Transverse colon (tissue), 4 donors: Measurements from ENCODE around the gene VNN1. TPM values are rescaled to one million over a fixed set of nuclear protein-coding genes. Genes with fewer than 3 reads are reported as not detected.
A peak's percentile ranks its signal among the peaks of the same experiment; 100 is the strongest.

Experiments
- DNase-seq: peaks from one replicate; pipeline ENCODE4 v3.0.0-alpha.2; 2019
- H3K27ac ChIP-seq, 4 donors: fragments of 200-600 bp; sonication (generic); 2 replicates each; pipeline ENCODE4 v1.5.1; 2016 to 2018; ENCODE audit warnings: inconsistent platforms in 4 of 4
- H3K27me3 ChIP-seq: fragments of 200-600 bp; sonication (generic); 2 replicates; pipeline ENCODE4 v1.5.1; 2017; ENCODE audit warnings: inconsistent platforms
- H3K36me3 ChIP-seq, 4 donors: fragments of 200-600 bp; sonication (generic); 2 replicates each; pipeline ENCODE4 v1.5.1; 2017 to 2019; ENCODE audit warnings: inconsistent platforms in 4 of 4
- H3K4me1 ChIP-seq, 4 donors: fragments of 200-600 bp; sonication (generic); 2 replicates each; pipeline ENCODE4 v1.5.1; 2017 to 2020; ENCODE audit warnings: inconsistent platforms in 4 of 4
- H3K4me3 ChIP-seq, 4 donors: fragments of 200-600 bp; sonication (generic); 1 replicate in 1 of 4; 2 replicates in 3 of 4; pipeline versions ENCODE4 v1.5.1 to v1.6.1; 2017 to 2019; ENCODE audit warnings: inconsistent platforms in 4 of 4
- H3K9me3 ChIP-seq, 2 donors: fragments of 200-600 bp; sonication (generic); 2 replicates each; pipeline ENCODE4 v1.5.1; 2017 to 2019; ENCODE audit warnings: inconsistent platforms in 2 of 2
- CTCF ChIP-seq, 5 experiments: fragments of 200-600 bp in 3 of 5; fragments of 450-650 bp in 2 of 5; sonication (generic) in 3 of 5; IDR thresholded peaks; 1 replicate in 2 of 5; 2 replicates in 3 of 5; pipeline ENCODE4 v1.5.1; 2016 to 2017; ENCODE audit warnings: antibody characterized with exemption in 5 of 5, inconsistent platforms in 3 of 5, mild to moderate bottlenecking in 2 of 5, moderate library complexity in 1 of 5
- EP300 ChIP-seq: sonication (generic); formaldehyde crosslinking; IDR thresholded peaks from one replicate; pipeline ENCODE4 v1.6.1; 2017; ENCODE audit warnings: antibody characterized with exemption, low read depth
- POLR2A ChIP-seq: fragments of 450-650 bp; IDR thresholded peaks from one replicate; pipeline ENCODE4 v1.6.1; 2016; ENCODE audit warnings: antibody characterized with exemption, mild to moderate bottlenecking, moderate library complexity
- POLR2AphosphoS5 ChIP-seq, 3 donors: sonication (generic); formaldehyde crosslinking; IDR thresholded peaks; one replicate each; pipeline ENCODE4 v1.6.1; 2016; ENCODE audit warnings: antibody characterized with exemption in 3 of 3
- WGBS, 2 donors: methylation state at CpG; one replicate each; pipeline ENCODE4 v1.1.5; 2018; ENCODE audit warnings: low coverage in 1 of 2; 5-methylcytosine and 5-hydroxymethylcytosine counted together
- in situ Hi-C, 4 donors: fragments of 200-750 bp; cut with MboI; loops; one replicate each; pipeline versions ENCODE4 v1.15.0 to v1.15.1; 2017; ENCODE audit warnings: low sequenced_read_pairs in 3 of 4, low pct_ligation_motif_present in 1 of 4, low pct_unique_long_range_greater_than_20kb in 1 of 4
- intact Hi-C: fragments of 100-400 bp; cut with DNase I; formaldehyde crosslinking; loops from one replicate; pipeline ENCODE4 v1.15.1; 2023; ENCODE audit warnings: low total_unique reads
- total RNA-seq, 4 donors: library from RNA; depleted of rRNA; stranded (reverse); fragments of >200 nt; gene quantifications; one replicate each; pipeline ENCODE4 v1.1.0, GENCODE V29; 2016

The VNN1 gene
- 10 to 100 TPM in 1 of 4 donors, 1 to 10 TPM in 1, under 1 TPM in 1, not detected in 1; 0.75 to 39.5 (median 2.1) TPM for total RNA-seq

- Histone ChIP-seq H3K9me3 (no peaks in the 10 kb centered on the region), H3K4me1 (no peaks in the 10 kb centered on the region), H3K27me3 (no peaks in the 10 kb centered on the region), H3K36me3 (no peaks in the 10 kb centered on the region), H3K27ac (peak within 1 kb of the TSS in 1 of 4 donors; percentile 51), H3K4me3 (no peak within 1 kb of the TSS)
- intact Hi-C loops (no loop called here), in situ Hi-C loops (no loop called here)
- peak; percentile 29 for DNase-seq
- TF ChIP-seq EP300 (no peak), CTCF (IDR thresholded peaks at IDR 0.05) (no peak), POLR2AphosphoS5 (IDR thresholded peaks at IDR 0.05) (peak in 1 of 3 donors; percentile 16), POLR2A (no peak)
- WGBS, 2 donors: 39 to 55% methylated on average over 3 to 8 of the region's 8 CpGs
Observed at GRCh38 chr6:132713352-132714134, at the start of gene VNN1. Gene VNN1, minus strand, starts transcription at chr6:132714055. Its CDS starts 20 bp downstream, at chr6:132714035.

- intact Hi-C loops (no loop called here), in situ Hi-C loops (loop anchor here in 3 of 4 donors (25.0 kb wide), 1 partner anchor 226 kb away; the partner anchor contains the start of gene TAAR9 (in 3 of the 3))
- Histone ChIP-seq H3K36me3 (no peaks in the 10 kb centered on the region), H3K27me3 (no peaks in the 10 kb centered on the region), H3K27ac (peak overlapping the region in 1 of 4 donors; percentile 21), H3K9me3 (no peaks in the 10 kb centered on the region), H3K4me3 (peak overlapping the region in 1 of 4 donors; percentile 18), H3K4me1 (no peaks in the 10 kb centered on the region)
- DNase-seq: peak; percentile 29
- TF ChIP-seq EP300: no peak
- TF ChIP-seq CTCF (IDR thresholded peaks at IDR 0.05): no peak
- TF ChIP-seq POLR2AphosphoS5 (IDR thresholded peaks at IDR 0.05): no peak
- no peak for TF ChIP-seq POLR2A
- WGBS, 2 donors: 49 to 54% methylated on average over 2 of the region's 2 CpGs
Observed at GRCh38 chr6:132763269-132763668, 49.4 kb upstream of the VNN1 start.

DNA sequence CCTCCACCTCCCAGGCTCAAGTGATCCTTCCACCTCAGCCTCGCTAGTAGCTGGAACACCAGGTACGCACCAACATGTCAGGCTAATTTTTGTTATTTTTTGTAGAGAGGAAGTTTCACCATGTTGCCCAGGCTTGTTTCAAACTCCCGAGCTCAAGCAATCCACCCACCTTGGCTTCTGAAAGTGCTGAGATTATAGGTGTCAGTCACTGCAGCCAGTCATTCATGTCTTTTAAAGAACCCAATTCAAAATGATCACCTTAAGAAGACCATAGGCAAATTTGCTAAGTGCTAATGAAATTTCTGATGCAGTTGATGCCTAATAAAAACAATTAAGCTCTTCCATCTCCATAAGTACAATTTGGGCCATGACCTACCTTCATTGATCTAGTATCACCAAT is 46.4 kb upstream of the VNN1 start:
- intact Hi-C loops: no loop called here
- TF ChIP-seq CTCF (IDR thresholded peaks at IDR 0.05): no peak
- no peak for TF ChIP-seq POLR2A
- no peak for TF ChIP-seq POLR2AphosphoS5 (IDR thresholded peaks at IDR 0.05)
- no peak for TF ChIP-seq EP300
- 80 to 91% methylated on average over 1 to 3 of the region's 3 CpGs for WGBS, 2 donors

GRCh38 chr6:132758689-132759088 is 44.8 kb upstream of the VNN1 start:
- in situ Hi-C loops: loop anchor here in 3 of 4 donors (25.0 kb wide), 1 partner anchor 221 kb away; the partner anchor contains the start of gene TAAR9 (in 3 of the 3)
- no peak for DNase-seq

More for the DNA sequence above, 46.4 kb upstream of the VNN1 start:
- Histone ChIP-seq H3K27ac (no peak overlapping the region), H3K9me3 (no peaks in the 10 kb centered on the region), H3K4me1 (no peaks in the 10 kb centered on the region), H3K36me3 (no peaks in the 10 kb centered on the region), H3K27me3 (no peaks in the 10 kb centered on the region), H3K4me3 (no peak overlapping the region)
- in situ Hi-C loops: loop anchor here in 3 of 4 donors (25.0 kb wide), 1 partner anchor 223 kb away; the partner anchor contains the start of gene TAAR9 (in 3 of the 3)
- DNase-seq: no peak

More at GRCh38 chr6:132758689-132759088, 44.8 kb upstream of the VNN1 start:
- Histone ChIP-seq H3K9me3 (no peaks in the 10 kb centered on the region), H3K36me3 (no peaks in the 10 kb centered on the region), H3K27me3 (no peaks in the 10 kb centered on the region), H3K27ac (no peak overlapping the region), H3K4me1 (no peaks in the 10 kb centered on the region), H3K4me3 (no peak overlapping the region)
- intact Hi-C loops: no loop called here
- TF ChIP-seq CTCF (IDR thresholded peaks at IDR 0.05) (no peak), EP300 (no peak), POLR2AphosphoS5 (IDR thresholded peaks at IDR 0.05) (no peak), POLR2A (no peak)
- 92% methylated on average over 2 of the region's 2 CpGs; no CpG with 5 or more reads in 1 of the 2 donors for WGBS, 2 donors
